GM21717 (cell line): Measurements from ENCODE around the gene TTC28.
"Not testable (repeated sequence)": the region's sequence is repeated elsewhere in the genome, so short reads cannot be mapped to it uniquely, and the experiment has no call there.

Experiments
- ATAC-seq: cut with Tn5 transposase; IDR thresholded peaks from one replicate; pipeline ENCODE4 v1.9.1; 2021; ENCODE audit warnings: mild to moderate bottlenecking, moderate library complexity; ENCODE audit not compliant: unreplicated experiment

Gene TTC28

DNA sequence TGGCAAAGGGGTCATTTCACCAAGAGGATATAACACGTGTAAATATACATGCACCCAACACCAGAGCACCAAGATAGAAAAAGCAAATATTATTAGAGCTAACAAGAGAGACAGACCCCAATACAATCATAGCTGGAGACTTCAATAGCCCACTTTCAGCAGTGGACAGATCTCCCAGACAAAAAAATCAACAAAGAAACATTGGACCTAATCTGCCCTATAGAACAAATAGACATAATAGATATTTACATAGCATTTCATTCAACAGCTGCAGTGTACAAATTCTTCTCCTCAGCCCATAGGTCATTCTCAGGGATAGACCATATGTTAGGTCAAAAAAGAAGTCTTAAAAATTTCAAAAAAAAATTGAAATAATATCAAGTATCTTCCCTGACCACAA, 312.8 kb downstream of the TTC28 start:
- no peak for ATAC-seq

- no peak for ATAC-seq
Measured at GRCh38 chr22:28365371-28365770, 314.3 kb downstream of the TTC28 start.

DNA sequence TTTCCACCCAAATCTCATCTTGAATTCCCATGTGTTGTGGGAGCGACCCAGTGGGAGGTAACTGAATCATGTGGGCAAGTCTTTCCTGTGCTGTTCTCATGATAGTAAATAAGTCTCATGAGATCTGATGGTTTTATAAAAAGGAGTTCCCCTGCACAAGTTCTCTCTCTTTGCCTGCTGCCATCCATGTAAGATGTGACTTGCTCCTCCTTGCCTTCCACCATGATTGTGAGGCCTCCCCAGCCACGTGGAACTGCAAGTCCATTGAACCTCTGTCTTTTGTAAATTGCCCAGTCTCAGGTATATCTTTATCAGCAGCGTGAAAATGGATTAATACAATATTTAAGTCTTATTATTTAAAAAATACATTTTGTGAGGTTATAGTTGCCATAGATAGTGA, 315.5 kb downstream of the TTC28 start:
- ATAC-seq: not testable (repeated sequence)

DNA sequence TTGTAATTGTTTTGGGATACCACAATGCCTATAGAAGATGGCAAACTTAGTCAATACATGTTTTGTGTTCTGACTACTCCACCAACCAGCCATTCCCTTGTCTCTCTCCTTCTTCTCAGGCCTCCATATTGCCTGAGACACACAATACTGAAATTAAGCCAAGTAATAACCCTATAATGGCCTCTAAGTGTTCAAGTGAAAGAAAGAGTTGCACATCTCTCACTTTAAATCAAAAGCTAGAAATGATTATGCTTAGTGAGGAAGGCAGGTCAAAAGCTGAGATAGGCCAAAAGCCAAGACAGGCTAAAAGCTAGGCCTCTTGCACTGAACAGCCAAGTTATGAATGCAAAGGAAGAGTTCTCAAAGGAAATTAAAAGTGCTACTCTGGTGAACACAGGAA, 318.7 kb downstream of the TTC28 start:
- ATAC-seq: no peak

- no peak for ATAC-seq
Measured at GRCh38 chr22:28358312-28358711, 321.3 kb downstream of the TTC28 start.

DNA sequence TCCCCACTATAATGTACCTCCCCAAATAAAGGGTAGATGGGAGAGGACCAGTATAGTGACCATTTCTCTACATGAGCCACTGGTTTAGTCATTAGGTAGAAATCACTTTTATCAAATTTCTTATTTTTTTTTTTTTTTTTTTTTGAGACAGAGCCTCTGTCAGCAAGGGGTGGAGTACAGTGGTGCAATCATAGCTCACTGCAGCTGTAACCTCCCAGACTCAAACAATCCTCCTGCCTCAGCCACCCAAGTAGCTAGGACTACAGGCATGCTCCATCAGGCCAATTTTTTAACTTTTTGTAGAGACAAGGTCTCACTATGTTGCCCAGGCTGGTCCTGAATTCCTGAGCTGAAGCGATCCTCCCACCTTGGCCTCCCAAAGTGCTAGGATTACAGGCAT, 322.4 kb downstream of the TTC28 start:
- no peak for ATAC-seq

DNA sequence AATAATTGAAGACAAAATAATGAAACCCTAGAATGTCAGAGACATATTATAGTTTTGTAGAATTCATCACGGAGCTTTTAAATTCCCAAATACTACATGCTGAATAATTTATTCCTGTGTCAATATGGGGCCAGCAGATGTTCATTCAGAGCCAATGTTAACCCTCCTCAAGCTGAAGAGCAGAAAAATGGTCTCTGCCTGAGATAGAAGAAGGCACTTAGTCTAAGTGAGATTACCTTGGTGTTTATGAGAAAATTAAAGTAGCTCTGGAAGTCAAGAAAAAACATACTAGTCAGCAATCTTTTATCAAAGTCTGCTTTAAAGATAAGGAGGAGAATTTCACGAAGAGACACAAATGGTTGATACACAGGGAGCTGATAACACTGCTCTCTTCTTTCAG, 328.2 kb downstream of the TTC28 start:
- ATAC-seq: no peak

- no peak for ATAC-seq
Measured at GRCh38 chr22:28348613-28349609, 330.7 kb downstream of the TTC28 start.

DNA sequence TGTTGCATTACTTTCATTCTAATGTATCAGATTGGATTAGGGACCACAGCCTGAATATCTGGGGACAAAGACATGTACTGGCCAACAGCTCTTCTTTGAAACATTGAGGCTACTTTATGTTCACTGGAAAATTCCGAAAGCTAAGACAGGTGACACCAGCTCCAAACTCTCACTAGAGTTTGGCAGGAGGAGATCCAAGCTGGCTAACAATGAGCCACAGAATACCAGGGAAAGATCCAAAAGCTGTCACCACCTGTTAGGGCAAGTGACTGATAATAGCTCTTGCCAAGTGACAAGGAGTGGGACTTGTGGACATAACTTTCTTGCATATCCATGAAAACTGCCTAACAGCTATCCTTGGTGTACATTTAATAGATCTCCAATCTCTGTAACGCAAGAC, 333.3 kb downstream of the TTC28 start:
- ATAC-seq: no peak

GRCh38 chr22:28344918-28345703, 334.5 kb downstream of the TTC28 start:
- no peak for ATAC-seq

DNA sequence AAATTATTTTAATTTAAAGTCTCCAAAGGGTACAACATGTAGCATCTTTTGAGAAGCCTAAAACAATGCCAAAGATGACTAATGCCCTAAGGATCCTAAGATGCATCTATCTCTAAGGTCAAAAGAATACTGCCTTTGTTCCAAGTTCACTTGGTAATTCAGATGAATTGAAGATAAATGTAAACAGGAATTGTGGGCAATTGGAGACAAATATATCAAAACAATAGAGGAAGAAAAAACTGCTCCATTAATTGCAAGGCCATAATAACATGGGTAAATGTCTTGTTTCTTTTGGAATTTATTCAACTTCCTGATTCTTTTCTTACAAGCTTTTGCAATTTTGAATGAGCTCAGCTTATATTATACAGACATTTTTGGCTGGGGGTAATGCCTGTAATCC, 338.6 kb downstream of the TTC28 start:
- no peak for ATAC-seq

GRCh38 chr22:28333088-28333487, 346.6 kb downstream of the TTC28 start:
- ATAC-seq: no peak

GRCh38 chr22:28332410-28332809, 347.2 kb downstream of the TTC28 start:
- ATAC-seq: no peak

- no peak for ATAC-seq
Measured at GRCh38 chr22:28331695-28332094, 347.9 kb downstream of the TTC28 start.

DNA sequence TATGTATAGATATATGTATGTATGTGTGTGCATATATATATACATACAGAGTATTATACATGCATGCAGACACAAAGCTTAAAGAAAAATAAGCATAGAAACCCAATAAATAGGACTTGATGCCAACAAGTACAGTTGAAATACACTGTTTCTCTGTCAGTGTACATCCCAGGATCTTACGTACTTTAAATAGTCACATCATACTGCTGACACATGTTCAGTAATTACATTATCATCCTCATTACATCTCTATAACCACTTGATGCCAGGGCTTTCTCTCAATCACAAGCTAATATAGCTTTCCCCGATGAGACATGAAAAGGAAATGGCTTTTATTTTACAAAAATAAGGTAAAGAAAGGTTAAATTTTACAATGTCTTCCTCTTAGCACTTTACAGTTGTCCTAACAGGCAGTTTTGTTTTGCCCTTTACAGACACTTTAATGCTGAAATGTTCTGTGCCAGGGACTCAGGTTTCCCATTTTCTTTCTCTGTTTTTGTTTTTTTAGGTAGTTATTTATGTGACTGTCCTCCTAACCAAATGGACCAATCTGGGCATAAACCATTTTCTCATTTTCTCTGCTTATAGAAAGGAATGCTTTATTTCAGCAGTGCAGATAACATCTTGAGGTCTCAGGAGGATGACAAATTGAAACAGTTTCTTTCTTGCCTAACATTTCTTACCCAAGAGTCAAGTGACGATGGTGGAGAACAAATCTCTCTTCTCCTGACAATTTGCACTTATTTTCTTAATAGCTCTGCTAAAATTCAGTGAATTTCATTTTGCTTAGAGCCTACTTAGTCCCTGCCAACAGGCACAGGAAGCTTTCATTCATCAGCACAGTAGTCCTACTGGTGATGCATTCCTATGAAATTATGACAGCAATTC, 350.2 kb downstream of the TTC28 start:
- ATAC-seq: no peak

DNA sequence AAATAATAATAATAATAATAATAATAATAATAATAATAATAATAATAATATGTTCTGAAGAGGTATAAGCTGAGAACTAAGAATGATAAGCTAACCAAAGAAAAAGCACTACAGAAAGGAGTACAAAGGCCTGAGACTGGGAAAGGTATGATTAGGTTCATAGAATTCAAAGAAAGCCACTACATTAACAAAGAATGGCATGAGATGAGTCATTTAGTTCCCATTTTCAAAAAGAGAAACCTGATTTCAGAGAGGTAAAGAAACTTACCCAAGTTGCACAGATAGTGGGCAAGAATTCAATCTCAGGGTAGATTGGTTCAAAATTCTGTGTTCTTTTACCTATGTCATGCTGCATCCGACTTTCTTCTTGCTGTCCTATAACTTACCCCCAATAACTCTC, 350.9 kb downstream of the TTC28 start:
- ATAC-seq: no peak

DNA sequence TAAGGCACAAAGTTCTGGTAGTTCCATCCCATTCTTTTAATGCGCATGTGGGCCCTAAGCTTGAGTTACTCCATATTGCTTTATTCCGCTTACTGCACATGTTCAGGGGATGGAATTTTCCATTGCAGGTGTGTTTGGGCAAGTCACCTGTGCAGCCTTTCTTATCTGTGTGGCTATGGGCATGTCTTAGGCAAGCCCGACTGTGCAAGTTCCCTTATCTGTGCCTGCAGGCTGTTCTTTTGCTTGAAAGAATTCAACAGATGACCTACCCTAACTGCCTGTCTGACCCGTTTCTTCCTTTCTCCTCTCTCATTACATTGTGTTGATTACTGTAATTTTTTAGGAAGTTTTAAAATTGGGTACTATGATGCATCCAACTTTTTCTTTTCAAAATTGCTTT, 363.6 kb downstream of the TTC28 start:
- ATAC-seq: no peak

DNA sequence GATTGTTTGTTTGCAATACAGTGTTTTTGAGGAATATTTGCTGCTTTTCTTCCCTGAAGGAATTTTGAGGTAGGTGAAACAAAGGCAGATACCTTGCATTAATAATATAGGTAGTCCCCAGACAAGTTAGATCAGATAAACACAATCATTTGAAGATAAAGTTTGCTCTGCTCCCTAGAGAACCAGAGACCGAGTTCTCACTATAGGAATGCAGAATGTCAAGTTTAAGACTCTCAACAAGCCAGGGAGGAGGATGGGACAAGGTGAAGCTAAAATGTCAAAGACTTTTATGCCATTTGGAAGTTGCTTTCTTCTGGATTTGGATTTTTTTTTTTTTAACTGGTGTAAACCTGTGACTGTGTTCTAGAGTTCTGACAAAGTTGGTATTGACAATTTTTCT, 364.7 kb downstream of the TTC28 start:
- ATAC-seq: no peak

GRCh38 chr22:28310299-28310698, 369.3 kb downstream of the TTC28 start:
- ATAC-seq: no peak

DNA sequence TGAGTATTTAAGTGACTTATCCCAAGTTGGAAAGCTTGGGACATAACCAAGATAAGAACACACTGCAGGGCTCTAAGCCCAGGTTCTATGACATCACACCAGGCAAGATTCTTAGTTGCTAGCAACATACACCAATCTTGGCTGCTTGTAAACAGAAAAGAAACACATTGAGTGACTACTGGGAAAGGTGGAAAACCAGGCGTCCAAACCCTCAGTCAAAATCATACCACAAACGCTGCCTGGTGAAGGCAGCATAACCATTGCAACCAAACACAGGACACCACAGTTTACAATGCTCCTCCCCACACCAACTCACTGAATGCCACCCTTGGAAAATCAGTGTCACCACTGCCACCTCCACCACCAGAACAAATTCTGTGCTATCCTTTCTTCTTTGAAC, 379.9 kb downstream of the TTC28 start:
- no peak for ATAC-seq

DNA sequence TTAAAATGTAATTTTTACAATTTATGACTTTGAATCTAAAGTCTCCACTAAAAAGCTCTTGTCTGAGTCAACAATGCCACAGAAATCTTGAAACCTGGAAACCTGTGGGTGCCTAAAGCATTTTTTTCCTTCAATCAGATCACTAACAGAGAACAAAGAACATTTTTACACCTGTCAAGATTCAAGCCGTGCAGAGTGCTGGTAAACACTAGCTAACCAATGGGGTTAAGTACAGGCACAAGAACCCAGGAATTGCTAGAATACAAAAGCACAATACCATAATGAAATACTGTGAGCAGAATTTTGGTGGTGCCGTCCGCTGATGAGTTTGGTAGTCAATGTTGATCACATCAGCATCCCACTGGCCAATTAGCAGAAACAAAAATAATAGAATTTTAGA, 380.3 kb downstream of the TTC28 start:
- ATAC-seq: no peak
